Hematopoietic multipotent progenitor cell (in vitro differentiated cells): Measurements from ENCODE around the gene MIOS. TPM values are rescaled to one million over a fixed set of nuclear protein-coding genes. Genes with fewer than 3 reads are reported as not detected.

Source experiments
- DNase-seq, 3 donors: peaks; one replicate each; pipeline ENCODE4 v3.0.0-alpha.2; 2011 to 2015; ENCODE audit warnings: low read depth in 2 of 3, low spot score in 2 of 3
- total RNA-seq: library from RNA; depleted of rRNA; stranded (reverse); fragments of >200 nt; gene quantifications from one replicate; pipeline ENCODE4 v1.2.3, GENCODE V29; 2012

MIOS gene
- total RNA-seq, result 40.1 TPM

DNA sequence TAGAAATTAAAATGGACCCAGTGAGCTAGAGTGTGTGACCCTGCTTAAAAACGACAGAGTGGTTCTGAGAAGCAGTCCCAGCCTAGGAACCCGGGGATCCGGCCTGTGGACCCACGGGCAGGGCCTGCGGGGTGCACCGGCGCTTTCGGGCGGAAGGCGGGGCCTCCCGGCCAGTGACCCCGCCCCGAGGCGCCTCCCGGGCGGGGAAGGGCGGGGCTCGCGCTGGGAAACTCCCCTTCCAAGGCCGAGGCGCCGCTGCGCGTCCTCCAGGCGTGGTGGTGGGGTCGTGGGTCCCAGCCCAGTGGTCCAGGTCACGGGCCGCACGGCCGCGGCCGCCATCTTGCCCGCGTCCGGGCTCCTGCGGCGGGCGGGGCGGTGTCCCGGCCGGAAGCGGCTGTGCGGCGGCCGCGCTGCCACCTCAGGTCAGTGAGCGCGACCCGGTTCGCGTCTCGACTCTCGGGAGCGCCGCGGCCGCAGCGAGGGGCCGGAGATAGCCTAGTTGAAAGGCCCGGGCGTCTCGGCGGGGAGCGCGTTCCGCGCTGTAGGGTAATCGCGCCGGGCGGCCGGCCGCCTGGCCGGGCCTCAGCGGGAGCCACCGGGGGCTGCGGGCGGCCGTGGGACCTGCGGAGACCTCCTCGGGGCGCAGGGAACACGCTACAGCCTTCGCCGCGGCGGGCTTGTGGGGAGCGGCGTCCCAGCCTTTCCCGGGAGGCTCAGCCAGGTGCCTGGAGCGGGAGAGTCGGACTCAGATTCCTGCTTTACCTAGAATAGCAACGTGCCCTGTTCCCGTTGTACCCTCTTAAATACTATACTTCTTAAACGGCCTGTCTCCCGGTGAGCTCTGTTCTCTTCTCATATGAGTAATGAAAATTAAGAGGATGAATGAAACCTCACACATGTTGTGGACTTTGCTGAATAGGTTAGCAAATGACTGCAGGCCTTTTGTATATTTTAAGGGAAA lies at the start of gene MIOS:
Gene MIOS, plus strand, starts transcription at position 234 of the 961 bp plus-strand sequence. CDS start 5,592 bp downstream, outside the sequence.
- DNase-seq, result peak; percentile 67 to 88 (median 88)

DNA sequence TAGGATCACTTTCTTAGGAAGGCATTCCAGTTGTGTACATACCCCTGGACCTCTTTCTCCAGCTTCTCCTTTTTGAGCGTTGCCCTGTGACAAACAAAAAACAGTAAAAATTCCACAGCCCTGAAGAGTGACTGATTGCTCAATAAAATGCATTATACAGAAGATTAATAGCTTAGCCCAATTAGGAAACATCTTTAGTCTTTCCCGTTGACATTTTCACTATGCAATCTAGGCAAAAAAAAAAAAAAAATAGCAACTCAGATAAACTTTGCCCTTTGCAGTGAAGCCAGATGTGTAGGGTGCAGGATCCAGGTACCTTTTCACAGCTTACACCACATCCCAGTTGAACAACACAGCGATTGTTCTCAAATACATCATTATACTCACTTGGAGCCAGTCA lies 48.9 kb upstream of the MIOS start:
- no peak for DNase-seq

GRCh38 chr7:7519056-7519455 lies 47.6 kb upstream of the MIOS start:
- DNase-seq, result no peak

DNA sequence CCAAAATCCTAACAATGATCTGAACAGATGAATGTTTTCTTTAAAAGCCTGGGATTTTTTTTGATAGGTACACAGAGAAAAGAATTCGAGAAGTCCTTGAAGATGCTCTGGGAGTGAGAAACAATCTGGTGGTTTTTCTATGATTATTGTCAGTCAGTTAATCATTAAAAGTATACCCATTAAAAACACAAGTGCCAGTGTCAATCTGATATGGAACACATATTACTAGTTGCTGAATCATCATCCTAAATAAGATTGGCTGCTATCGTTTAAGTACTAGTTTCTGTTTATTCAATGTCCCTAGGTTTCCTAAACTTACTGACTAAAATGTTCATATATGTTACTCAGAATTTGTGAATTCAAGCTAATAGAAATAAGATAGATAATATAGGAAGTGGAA lies 47.2 kb upstream of the MIOS start:
- no peak for DNase-seq

DNA sequence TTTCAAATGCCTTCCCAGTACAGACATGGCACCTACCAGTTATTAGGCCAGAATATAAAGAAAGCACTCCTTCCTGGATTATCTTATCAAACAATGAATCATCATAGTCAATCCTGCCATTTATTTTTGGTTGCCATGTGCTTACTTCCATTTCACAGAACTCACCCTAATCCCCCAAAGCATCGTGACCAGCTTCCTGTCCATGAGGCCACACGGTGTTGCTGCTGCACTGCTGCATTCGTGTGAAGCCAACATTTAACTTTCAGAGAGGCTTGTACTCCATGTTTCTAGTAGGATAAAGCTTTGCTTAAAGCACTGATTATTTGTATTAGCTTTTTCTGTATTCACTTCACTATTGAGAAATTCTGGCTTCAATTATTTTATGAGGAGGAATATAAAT lies 45.4 kb upstream of the MIOS start:
- DNase-seq, result peak in 1 of 3 donors; percentile 19

DNA sequence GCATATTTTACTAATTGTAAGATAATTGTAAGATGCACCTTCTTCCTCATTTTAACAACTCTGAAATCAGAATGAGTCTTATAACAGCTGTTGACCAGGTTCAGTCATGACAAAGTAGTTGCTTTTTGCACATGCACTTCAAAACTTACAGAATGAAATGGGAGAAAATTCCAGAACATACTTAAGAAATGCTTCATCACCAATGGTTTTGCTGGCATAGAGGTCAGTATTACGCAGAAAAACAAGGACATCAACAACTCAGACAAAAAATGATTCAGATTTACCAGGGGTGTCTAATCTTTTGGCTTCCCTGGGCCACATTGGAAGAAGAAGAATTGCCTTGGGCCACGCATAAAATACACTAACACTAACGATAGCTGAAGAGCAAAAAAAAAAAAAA lies 44.3 kb upstream of the MIOS start:
- no peak for DNase-seq

- no peak for DNase-seq
Measured at GRCh38 chr7:7524121-7524520, 42.6 kb upstream of the MIOS start.

DNA sequence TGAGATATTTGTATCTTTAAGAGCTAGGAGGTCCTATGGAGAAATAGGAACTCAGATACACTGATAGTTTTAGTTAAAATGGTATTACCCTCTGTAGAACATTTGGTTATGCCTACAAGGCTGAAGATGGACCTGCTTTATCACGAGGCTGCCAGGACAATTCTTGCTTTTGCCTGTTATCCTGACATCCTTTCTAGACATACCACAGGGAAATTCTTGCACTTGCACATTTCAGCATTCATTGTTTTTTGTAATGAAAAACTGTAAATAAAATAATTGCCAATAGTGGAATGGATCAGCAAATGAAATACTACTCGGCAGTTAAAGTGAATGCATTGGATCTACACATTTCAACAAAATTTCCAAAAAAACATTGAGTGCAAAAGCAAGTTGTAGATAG lies 40.7 kb upstream of the MIOS start:
- DNase-seq, result no peak

- DNase-seq, result no peak
Measured at GRCh38 chr7:7527047-7527446, 39.6 kb upstream of the MIOS start.

- no peak for DNase-seq
Measured at GRCh38 chr7:7529328-7529727, 37.4 kb upstream of the MIOS start.

DNA sequence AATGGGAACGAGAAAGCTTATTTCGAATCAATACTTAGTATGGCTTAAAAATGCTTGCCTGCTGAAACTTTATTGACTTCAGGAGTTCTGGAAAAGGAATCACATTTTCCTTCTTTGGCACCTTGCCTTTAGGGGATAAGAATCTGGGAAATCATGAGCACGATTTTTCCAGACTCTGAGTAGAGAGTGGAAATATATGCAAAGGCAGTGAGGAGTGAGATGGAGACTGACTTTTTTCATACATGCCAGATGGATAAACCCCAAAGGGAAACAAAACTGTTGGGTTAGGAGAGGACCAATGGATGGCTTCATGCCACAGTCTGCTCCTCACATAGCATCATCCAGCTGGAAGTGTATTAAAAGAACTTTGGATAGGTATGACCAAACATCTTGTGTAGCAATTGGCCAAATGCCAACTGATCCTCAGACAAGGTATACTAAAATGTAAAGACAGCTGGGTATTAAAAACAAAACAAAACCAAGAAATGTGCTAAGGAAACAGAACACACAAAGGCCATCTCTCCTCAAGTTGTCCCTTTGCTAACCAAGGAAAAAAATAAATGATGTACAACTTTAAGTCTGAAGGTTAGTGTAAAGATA lies 32.8 kb upstream of the MIOS start:
- no peak for DNase-seq

- no peak for DNase-seq
Measured at GRCh38 chr7:7535691-7536090, 31.0 kb upstream of the MIOS start, which contains the start of gene COL28A1. Gene COL28A1, minus strand, starts transcription at chr7:7535873. Its CDS starts 2,998 bp downstream, at chr7:7532875.

GRCh38 chr7:7536396-7537019 lies 30.2 kb upstream of the MIOS start:
- no peak for DNase-seq

GRCh38 chr7:7537711-7538110 lies 29.0 kb upstream of the MIOS start:
- DNase-seq, result no peak

- DNase-seq, result no peak
Measured at GRCh38 chr7:7539152-7539551, 27.5 kb upstream of the MIOS start.

- no peak for DNase-seq
Measured at GRCh38 chr7:7539711-7540110, 27.0 kb upstream of the MIOS start.

- no peak for DNase-seq
Measured at GRCh38 chr7:7542251-7542835, 24.3 kb upstream of the MIOS start.

GRCh38 chr7:7548407-7548806 lies 18.3 kb upstream of the MIOS start:
- DNase-seq, result no peak

DNA sequence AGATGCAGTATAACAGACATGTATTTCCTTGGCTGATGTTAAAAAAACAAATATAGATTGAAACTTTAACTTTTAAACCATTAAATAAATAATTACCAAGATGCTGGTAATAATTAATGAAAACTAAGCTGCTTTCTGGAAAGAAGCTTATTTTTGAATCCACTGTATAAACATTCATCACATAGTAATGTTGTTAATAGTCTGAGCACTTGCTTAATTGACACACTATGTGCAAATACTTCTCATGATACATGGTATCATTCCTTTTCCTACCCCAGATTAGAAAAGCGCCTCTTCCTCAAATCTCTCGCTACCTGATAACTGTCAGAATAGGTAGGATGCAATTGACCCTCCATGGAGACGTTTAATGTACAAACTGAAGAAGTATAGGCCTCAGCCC lies 16.0 kb upstream of the MIOS start:
- no peak for DNase-seq

DNA sequence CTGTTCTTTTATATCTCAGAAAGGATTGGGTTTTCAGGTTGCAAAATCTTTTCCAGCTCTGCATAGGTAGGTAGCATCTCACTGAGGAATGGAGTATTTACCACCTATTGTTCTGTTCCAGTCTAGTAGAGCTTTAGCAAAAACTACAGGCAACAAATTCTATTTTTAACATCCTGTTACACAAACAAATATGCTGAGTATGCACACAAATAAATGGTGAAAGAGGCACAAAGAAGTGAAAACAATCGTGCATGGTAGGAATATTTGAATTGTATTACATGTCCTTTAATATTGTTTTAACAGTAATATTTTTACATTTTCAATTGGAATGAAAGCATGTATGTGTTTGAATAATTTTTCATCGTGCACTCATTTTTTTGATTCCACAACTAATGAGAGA lies 14.5 kb upstream of the MIOS start:
- DNase-seq, result no peak

DNA sequence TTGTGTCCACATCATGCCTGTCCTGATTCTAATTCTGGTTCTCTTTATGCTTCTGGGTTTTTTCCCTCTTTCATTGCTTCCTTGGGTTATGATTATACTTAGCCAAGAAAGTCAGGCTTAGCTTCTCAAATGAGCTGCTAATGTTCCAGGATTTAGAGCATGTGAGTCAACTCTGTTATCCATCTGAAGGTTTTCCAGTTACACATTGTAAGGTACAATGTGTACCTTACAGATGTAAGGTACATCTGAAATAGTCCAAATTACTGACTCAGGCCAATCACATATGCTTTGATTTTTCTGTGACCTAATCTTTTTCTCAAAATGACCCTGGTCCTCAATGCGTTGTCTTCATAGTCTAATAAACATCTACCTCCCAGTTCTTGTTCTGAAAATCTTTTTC lies 13.3 kb upstream of the MIOS start:
- no peak for DNase-seq
